GM19238 (cell line): ENCODE measurements around the gene PITPNM3.
"Not testable (repeated sequence)": the region's sequence is repeated elsewhere in the genome, so short reads cannot be mapped to it uniquely, and the experiment has no call there.

Experiments used
- DNase-seq: peaks from one replicate; pipeline ENCODE4 v3.0.0; 2011; ENCODE audit warnings: low spot score; ENCODE audit not compliant: insufficient read length

The PITPNM3 gene

GRCh38 chr17:6502142-6502541 is 54.2 kb downstream of the PITPNM3 start:
- DNase-seq, result no peak

GRCh38 chr17:6501359-6501758 is 55.0 kb downstream of the PITPNM3 start:
- DNase-seq, result no peak

GRCh38 chr17:6498901-6499540 is 57.3 kb downstream of the PITPNM3 start:
- no peak for DNase-seq

GRCh38 chr17:6498356-6498755 is 58.0 kb downstream of the PITPNM3 start:
- DNase-seq, result no peak

- no peak for DNase-seq
Observed at GRCh38 chr17:6497496-6498221, 58.7 kb downstream of the PITPNM3 start.

GRCh38 chr17:6496640-6497441 is 59.5 kb downstream of the PITPNM3 start:
- DNase-seq, result no peak

- DNase-seq, result no peak
Observed at GRCh38 chr17:6496116-6496481, 60.3 kb downstream of the PITPNM3 start.

GRCh38 chr17:6495450-6496115 is 60.8 kb downstream of the PITPNM3 start:
- no peak for DNase-seq

- DNase-seq, result no peak
Observed at GRCh38 chr17:6494239-6494941, 62.0 kb downstream of the PITPNM3 start.

- no peak for DNase-seq
Observed at GRCh38 chr17:6492892-6493674, 63.3 kb downstream of the PITPNM3 start.

GRCh38 chr17:6491071-6491700 is 65.2 kb downstream of the PITPNM3 start:
- DNase-seq, result no peak

- DNase-seq, result no peak
Observed at GRCh38 chr17:6489016-6489550, 67.3 kb downstream of the PITPNM3 start.

GRCh38 chr17:6488008-6488539 is 68.3 kb downstream of the PITPNM3 start:
- no peak for DNase-seq

- DNase-seq, result no peak
Observed at GRCh38 chr17:6487251-6488007, 68.9 kb downstream of the PITPNM3 start.

- no peak for DNase-seq
Observed at GRCh38 chr17:6485646-6486412, 70.5 kb downstream of the PITPNM3 start.

- DNase-seq, result no peak
Observed at GRCh38 chr17:6483507-6483906, 72.8 kb downstream of the PITPNM3 start.

- DNase-seq, result not testable (repeated sequence)
Observed at GRCh38 chr17:6482796-6483195, 73.6 kb downstream of the PITPNM3 start.

GRCh38 chr17:6482105-6482455 is 74.3 kb downstream of the PITPNM3 start:
- no peak for DNase-seq
